GM21447 (cell line): Measurements from ENCODE around the gene PTPRD.
"Not testable (repeated sequence)": the region's sequence is repeated elsewhere in the genome, so short reads cannot be mapped to it uniquely, and the experiment has no call there.

Experiments
- ATAC-seq: cut with Tn5 transposase; IDR thresholded peaks from one replicate; pipeline ENCODE4 v1.9.1; 2021; ENCODE audit not compliant: unreplicated experiment

Gene PTPRD

GRCh38 chr9:8717146-8717545 is 1895.7 kb downstream of the PTPRD start:
- ATAC-seq, result no peak

- no peak for ATAC-seq
These were observed 1897.0 kb downstream of the PTPRD start for GRCh38 chr9:8715788-8716187.

- ATAC-seq, result no peak
These were observed 1899.0 kb downstream of the PTPRD start for GRCh38 chr9:8713811-8714165.

- ATAC-seq, result no peak
These were observed 1899.5 kb downstream of the PTPRD start for GRCh38 chr9:8713149-8713810.

GRCh38 chr9:8709731-8710130 is 1903.1 kb downstream of the PTPRD start:
- no peak for ATAC-seq

- ATAC-seq, result no peak
These were observed 1904.1 kb downstream of the PTPRD start for GRCh38 chr9:8708728-8709127.

DNA sequence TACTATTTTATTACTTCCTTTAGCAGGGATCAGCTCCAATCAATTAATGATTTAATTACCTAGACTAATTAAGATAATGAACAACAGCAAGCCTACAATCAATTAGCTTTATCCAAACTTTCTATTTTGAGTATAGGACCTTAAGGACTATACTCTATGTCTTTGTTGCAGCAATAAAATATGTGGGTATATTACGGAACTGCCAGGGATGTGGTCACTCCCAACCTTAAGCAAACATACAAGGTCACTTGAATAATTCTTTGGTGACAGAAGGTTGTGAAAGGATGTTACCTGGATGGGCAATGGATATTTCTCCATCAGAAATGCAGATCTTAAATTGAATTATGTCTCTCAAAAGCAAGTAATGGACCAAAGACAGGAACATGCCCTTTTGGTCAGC is 1905.8 kb downstream of the PTPRD start:
- ATAC-seq, result no peak

- no peak for ATAC-seq
These were observed 1906.3 kb downstream of the PTPRD start for GRCh38 chr9:8706531-8706930.

GRCh38 chr9:8705861-8706260 is 1906.9 kb downstream of the PTPRD start:
- no peak for ATAC-seq

DNA sequence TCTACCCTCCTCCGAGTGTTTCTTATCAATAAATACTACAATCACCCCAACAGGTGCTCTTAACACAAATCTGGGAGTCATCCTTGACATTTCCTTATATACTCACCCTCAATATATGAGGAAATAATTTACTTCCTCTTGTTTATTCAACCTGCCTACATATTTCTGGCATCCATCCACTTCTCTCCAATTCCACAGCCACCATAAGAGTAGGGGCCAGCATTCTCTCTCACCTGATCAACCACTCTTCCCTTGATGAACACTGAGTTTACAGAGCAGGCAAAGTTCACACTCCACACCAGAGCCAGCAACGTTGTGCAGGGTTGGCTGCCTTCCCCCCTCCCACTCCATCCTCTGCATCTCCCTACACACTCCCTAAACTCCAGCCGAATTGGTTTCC is 1908.9 kb downstream of the PTPRD start:
- ATAC-seq, result no peak

DNA sequence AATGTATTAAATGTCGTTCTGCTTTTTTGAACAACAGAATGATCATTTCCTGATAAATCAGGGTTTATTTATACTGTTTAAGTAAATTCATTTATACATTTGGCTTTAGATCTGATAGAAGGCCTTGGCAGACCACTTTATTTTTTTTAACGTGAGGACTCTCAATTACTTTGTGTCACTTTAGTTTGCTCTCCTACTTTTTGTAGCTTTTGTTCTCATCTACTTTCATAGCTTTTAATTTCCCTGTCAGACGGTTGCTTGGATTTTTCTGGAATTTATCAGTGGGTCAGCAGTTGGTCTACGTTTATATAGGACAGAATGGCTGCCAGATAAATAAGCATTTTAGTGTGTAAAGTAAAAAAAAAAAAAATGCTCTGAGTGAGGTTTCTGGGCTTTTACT is 1910.9 kb downstream of the PTPRD start:
- ATAC-seq, result no peak

- ATAC-seq, result not testable (repeated sequence)
These were observed 1915.2 kb downstream of the PTPRD start for GRCh38 chr9:8697565-8697964.

- ATAC-seq, result no peak
These were observed 1916.3 kb downstream of the PTPRD start for GRCh38 chr9:8696516-8696915.

DNA sequence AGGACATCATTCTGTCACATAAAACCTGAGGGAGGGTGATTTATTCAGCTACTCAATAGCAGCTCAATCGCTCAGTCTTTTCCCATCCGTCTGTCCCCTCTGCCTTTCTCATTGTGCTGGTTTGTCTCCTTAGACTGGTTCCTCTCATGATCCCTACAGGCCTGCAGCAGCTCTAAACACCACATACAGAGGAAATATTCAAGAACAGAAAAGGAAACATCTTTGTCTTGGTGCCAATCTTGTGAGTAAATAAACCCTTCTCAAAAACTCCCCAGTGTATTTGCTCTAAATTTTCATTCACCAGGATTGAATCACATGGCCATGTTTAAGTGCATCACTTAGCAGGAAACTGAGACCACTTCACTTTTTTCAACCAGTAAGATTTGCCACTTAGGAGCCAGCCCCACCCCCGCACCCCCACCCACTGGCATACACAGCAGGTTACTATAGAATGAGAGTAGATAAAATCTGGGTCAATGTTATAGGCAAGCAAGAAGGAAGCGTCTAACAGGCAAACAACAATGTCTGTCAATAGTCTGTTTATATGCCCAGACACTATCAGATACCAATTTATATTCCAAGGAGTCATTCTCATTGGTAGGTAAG is 1917.7 kb downstream of the PTPRD start:
- no peak for ATAC-seq

DNA sequence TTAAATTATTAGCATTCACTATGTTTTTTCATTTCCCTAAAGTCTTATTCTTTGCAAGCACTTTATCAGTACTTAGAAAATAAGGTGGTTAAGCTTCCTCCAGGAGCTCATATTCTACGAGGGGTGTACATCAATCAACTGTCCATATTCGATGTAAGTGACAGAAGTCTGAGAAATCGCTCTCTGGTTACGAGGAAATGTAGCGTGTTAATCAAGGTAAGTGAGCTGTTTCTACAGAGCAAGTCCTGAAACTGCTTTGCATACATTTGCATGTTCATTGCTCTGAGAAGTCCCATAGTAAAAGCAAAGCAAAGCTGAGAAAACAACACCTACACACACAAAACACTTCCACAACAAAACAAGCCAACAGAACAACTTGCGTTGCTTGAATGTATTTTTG is 1919.3 kb downstream of the PTPRD start:
- no peak for ATAC-seq

DNA sequence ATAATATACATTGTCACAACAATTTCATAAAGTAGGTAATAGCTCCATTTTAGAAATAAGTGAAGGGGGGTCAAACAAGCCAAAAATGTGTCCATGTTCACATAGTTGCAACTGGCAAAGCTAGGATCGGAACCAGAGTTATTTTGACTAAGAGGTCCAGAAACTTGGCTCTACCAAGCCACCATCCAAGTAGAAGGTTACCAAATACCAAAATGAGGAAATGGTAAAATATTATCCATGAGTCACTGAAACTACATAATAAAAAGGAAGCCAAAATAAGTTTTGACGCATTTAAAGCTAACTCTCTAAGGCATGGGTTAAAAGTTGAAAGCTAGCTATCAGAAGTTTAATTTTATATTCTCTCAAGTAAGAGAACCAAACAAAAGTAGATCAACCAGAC is 1926.3 kb downstream of the PTPRD start:
- no peak for ATAC-seq

DNA sequence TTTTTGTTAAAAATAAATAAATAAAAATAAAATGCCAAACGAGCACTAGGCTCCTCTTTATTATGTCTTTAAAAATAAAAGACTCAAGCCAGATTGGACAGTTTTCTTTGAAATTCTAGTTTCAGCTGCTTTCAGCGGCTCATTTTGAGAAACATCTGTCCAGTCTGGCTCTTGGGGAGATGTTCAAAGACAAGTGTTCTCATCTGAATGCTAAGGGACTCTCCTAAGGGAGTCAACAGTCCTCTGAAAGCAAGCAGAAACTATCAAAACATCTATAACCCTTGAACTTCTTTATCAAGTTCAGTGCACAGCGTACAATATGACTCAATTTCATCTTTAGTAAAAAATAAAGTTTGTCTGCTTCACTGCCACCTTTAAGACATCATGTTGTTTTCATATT is 1927.0 kb downstream of the PTPRD start:
- no peak for ATAC-seq

DNA sequence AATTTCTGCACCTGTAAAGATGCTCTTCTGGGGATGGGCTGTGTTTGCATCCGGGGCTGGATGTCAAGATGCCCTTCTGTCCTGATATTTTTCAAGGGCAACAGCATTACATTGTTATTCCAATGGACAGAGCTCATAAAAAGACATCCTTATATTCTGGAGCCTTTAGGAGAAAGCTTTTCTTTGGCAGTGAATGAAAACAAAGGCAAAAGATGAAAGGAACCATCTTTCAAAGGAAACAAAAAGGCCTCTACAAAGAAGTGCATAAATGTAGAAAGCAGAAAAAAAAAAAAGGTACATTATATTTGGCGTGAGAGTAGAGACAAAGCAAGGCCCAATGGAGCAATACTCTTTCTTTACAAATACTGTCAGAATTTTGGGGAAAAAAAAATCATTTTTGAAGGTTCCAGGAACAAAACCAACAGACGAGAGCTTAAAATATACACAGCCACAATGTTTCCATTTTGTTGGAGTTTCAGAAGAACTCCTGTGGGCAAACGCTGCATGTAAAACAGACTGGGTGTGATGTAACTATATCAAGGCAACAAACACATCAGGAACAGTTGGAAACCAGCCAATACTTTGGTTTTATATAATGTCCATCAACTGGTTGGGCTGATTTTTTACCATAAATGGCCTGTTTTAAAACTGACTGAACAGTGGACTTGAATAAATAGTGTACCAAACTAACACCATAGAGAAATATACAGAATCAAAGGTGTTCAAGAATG is 1927.7 kb downstream of the PTPRD start:
- ATAC-seq, result no peak

GRCh38 chr9:8683496-8683895 is 1929.3 kb downstream of the PTPRD start:
- no peak for ATAC-seq

DNA sequence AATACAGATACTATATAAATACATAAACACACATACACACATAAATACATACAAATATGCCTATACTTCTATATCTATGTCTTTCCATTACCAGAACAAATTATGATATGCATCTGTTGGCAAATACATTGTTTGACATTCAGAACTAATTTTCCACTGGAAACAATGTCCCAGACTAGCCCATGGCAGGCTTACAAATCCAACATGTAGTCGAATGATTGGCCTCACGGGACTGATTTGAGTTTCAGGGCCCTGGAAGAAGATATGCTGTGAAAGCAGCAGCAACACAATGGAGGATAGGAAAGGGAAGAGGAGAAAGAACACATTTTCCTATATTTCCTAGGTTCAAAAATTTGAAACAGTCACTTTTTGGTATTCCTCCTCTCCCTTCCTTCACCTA is 1932.1 kb downstream of the PTPRD start:
- no peak for ATAC-seq

- no peak for ATAC-seq
These were observed 1932.6 kb downstream of the PTPRD start for GRCh38 chr9:8680157-8680556.

- ATAC-seq, result no peak
These were observed 1933.4 kb downstream of the PTPRD start for GRCh38 chr9:8679371-8679822.
